ENCODE data around the gene TENM4.

The TENM4 gene

DNA sequence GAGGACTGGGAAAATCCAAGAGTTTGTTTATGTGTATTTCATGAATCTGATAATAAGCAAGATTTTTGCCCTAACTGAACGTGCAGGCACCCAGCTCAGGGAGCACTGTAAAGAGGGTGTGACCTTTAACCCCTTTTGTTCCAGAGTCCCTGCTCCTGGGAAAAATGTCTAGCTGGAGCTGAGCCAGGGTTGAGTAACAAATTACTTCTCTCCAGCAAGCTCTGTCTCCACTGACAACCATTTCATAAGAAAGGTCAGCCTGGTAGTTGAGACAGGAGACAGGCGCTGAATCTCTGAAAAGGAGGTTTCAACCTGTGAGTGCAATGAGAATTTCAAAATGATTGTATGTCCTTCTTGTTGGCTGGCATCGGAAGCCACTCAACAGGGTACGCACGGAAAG lies 709.8 kb downstream of the TENM4 start:
- POLR2A ChIA-PET, result no interaction called here

GRCh38 chr11:78730267-78730824 lies 710.5 kb downstream of the TENM4 start:
- Histone ChIP-seq H3K9me3 (ENCODE audit: control insufficient read depth, insufficient read depth, low read depth, low read length) (no peaks in the 10 kb centered on the region), H3K4me1 (ENCODE audit: control insufficient read depth, insufficient read depth, low read length) (no peaks in the 10 kb centered on the region), H3K27ac (ENCODE audit: extremely low read depth, low read depth, low read length) (no peak overlapping the region), H3K36me3 (ENCODE audit: control insufficient read depth in 2 of 2, insufficient read depth in 1 of 2, low read length in 2 of 2) (no peaks in the 10 kb centered on the region), H3K4me3 (ENCODE audit: low read depth, low read length) (no peak overlapping the region)
- CTCF ChIA-PET, result interaction anchor here (0.6 kb wide), 1 partner anchor 759 kb away, joined by 3 read pairs; no protein-coding TSS in a partner anchor
- POLR2A ChIA-PET, result no interaction called here
- TF ChIP-seq ZNF621 (tag by site-specific recombination; IDR thresholded peaks at IDR 0.05), result no peak
- TF ChIP-seq HOXA7 (CRISPR knock-in tag; IDR thresholded peaks at IDR 0.05; ENCODE audit: borderline replicate concordance), result no peak
- TF ChIP-seq SP3 (tag by site-specific recombination; IDR thresholded peaks at IDR 0.05), result no peak
- TF ChIP-seq ZNF175 (tag by site-specific recombination; IDR thresholded peaks at IDR 0.05), result no peak
- no peak for TF ChIP-seq ZNF747 (tag by site-specific recombination; IDR thresholded peaks at IDR 0.05)
- no peak for TF ChIP-seq ZNF202 (tag by site-specific recombination; IDR thresholded peaks at IDR 0.05; ENCODE audit: borderline replicate concordance)
- no peak for TF ChIP-seq ZNF521 (tag by site-specific recombination; IDR thresholded peaks at IDR 0.05)
- TF ChIP-seq, protein P1, sequence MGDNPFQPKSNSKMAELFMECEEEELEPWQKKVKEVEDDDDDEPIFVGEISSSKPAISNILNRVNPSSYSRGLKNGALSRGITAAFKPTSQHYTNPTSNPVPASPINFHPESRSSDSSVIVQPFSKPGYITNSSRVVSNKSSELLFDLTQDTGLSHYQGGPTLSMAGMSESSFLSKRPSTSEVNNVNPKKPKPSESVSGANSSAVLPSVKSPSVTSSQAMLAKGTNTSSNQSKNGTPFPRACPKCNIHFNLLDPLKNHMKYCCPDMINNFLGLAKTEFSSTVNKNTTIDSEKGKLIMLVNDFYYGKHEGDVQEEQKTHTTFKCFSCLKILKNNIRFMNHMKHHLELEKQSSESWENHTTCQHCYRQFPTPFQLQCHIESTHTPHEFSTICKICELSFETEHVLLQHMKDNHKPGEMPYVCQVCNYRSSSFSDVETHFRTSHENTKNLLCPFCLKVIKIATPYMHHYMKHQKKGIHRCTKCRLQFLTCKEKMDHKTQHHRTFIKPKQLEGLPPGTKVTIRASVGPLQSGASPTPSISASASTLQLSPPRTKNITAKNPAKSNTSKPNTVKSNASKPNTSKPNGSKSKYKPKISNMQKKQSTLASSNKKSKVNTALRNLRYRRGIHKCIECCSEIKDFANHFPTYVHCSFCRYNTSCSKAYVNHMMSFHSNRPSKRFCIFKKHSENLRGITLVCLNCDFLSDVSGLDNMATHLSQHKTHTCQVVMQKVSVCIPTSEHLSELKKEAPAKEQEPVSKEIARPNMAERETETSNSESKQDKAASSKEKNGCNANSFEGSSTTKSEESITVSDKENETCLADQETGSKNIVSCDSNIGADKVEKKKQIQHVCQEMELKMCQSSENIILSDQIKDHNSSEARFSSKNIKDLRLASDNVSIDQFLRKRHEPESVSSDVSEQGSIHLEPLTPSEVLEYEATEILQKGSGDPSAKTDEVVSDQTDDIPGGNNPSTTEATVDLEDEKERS (tag by site-specific recombination; IDR thresholded peaks at IDR 0.05), result no peak
- TF ChIP-seq YY2 (tag by site-specific recombination; IDR thresholded peaks at IDR 0.05), result no peak
- no peak for TF ChIP-seq ZXDB (tag by site-specific recombination; IDR thresholded peaks at IDR 0.05)
- TF ChIP-seq ZNF37A (tag by site-specific recombination; IDR thresholded peaks at IDR 0.05), result no peak
- no peak for TF ChIP-seq ZNF114 (tag by site-specific recombination; IDR thresholded peaks at IDR 0.05)
- TF ChIP-seq ZNF596 (tag by site-specific recombination; IDR thresholded peaks at IDR 0.05), result no peak
- TF ChIP-seq ZNF514 (tag by site-specific recombination; IDR thresholded peaks at IDR 0.05), result no peak

More for the DNA sequence above, 709.8 kb downstream of the TENM4 start:
- CTCF ChIA-PET, result no interaction called here
- Histone ChIP-seq H3K4me1 (ENCODE audit: control insufficient read depth, insufficient read depth, low read length) (no peaks in the 10 kb centered on the region), H3K27ac (ENCODE audit: extremely low read depth, low read depth, low read length) (no peak overlapping the region), H3K9me3 (ENCODE audit: control insufficient read depth, insufficient read depth, low read depth, low read length) (no peaks in the 10 kb centered on the region), H3K4me3 (ENCODE audit: low read depth, low read length) (no peak overlapping the region), H3K36me3 (ENCODE audit: control insufficient read depth in 2 of 2, insufficient read depth in 1 of 2, low read length in 2 of 2) (no peaks in the 10 kb centered on the region)
- TF ChIP-seq ZNF513 (tag by site-specific recombination; IDR thresholded peaks at IDR 0.05) (no peak), ZNF416 (tag by site-specific recombination; IDR thresholded peaks at IDR 0.05) (no peak), SALL2 (tag by site-specific recombination; IDR thresholded peaks at IDR 0.05; ENCODE audit: borderline replicate concordance) (no peak), ZNF626 (tag by site-specific recombination; IDR thresholded peaks at IDR 0.05) (no peak), ZNF121 (tag by site-specific recombination; IDR thresholded peaks at IDR 0.05) (no peak), GFI1B (tag by site-specific recombination; IDR thresholded peaks at IDR 0.05) (no peak), ZNF544 (tag by site-specific recombination; IDR thresholded peaks at IDR 0.05) (no peak), ZNF639 (tag by site-specific recombination; IDR thresholded peaks at IDR 0.05) (no peak)
